GM21360 (cell line): Measurements from ENCODE around the gene ERI3.

Source experiments
- ATAC-seq: cut with Tn5 transposase; IDR thresholded peaks from one replicate; pipeline ENCODE4 v1.9.1; 2021; ENCODE audit warnings: mild to moderate bottlenecking, moderate library complexity; ENCODE audit not compliant: unreplicated experiment

ERI3 gene

DNA sequence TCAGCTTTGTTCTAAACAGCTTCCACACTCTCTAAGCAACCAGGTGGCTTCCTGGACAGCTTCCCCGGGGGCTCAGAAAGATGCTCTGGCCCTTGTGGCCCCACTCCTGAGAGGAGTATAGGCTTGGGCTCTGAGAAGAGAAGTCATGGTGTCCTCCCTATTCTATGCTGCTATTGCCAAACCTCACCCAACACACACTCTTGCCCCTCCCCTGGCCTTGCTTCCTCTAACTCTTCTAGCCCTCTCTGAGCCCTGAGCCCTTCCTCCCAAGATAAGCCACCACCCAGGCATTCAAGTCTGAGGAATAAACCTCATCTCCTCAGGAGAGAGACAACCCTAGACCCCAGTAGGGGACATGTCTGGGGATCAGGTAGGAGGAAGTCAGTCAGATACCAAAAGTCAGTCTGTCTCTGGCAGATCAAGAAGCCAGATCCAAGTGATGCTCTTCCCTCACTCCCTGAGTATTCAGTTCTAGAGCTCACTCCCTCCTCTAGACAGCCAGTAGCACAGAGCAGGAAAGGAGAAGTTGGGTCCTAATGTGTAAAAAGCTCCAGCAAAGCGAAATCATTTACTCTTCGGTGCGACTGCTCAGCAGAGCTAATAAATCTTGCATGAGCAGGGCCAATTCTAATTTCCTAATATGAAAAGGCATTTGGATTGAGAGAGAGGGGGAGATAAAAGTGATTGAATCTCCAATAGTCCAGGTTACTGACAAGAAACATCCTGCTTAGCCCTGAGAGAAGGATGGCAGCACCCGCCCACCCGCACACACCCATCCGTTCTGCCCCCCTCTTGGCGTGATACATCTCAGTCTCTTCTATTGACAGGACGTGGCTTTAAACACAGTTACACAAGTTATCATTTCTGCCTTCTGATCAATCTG is 91.2 kb downstream of the ERI3 start:
- no peak for ATAC-seq

GRCh38 chr1:44262816-44263567 is 92.1 kb downstream of the ERI3 start:
- ATAC-seq, result no peak

DNA sequence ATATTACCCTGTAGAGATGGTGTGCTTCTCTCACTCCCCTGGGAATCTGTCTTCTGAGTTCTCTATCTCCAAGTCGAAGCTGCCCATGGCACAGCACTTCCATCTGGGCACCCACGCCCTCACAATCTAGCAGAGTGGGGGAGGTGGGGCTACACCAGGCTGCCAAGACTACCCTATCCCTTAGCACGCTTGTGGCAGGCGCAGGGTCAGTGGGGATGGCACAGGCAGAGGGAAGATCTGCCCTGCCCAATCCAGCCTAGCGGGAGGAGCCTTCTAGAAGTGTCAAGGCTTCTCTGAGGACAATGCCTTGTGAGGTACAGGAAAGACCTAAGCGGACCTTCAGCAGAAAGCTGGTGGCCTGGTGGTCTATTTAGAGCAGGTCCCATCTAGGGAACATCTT is 92.6 kb downstream of the ERI3 start:
- no peak for ATAC-seq

DNA sequence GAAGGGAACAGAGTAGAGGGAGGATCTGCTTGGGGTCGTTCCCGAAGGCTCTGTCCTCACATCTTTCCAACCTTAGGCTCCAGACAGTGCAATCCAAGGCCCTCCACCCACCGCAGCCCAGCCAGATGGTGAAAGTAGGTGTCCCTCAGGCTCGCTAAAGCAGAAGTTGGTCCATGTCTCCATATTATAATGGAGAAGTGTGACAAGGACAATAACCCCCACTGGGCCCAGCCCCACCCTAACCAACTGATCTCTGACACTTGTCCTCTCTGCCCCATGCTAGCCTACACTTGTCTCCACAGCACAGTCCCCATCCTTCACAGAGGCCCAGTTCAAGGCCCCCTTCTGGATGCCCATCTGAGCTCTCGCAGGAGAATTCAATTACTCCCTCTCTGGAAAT is 93.1 kb downstream of the ERI3 start:
- no peak for ATAC-seq

- ATAC-seq, result no peak
Measured at GRCh38 chr1:44261171-44261817, 93.8 kb downstream of the ERI3 start.

GRCh38 chr1:44260792-44261170 is 94.3 kb downstream of the ERI3 start:
- ATAC-seq, result no peak

DNA sequence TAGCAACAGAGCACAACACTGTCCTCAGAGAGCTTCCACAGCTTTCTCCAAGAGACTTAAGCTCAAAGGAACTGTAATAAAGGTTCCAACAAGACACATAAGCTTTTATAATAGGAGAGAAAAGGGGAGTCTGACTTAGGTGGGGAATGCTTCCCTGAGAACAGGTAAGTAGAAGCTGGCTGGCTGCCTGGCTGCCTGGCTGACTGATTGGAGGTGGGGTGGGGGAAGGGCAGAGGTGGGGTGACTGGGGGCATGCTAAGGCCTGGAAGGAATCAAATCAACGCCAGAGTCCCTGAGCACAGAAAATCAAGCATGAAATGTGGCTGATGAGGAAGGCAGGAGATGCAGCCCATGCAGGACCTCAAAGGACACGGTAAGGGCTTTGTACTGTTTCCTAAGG is 96.0 kb downstream of the ERI3 start:
- no peak for ATAC-seq

DNA sequence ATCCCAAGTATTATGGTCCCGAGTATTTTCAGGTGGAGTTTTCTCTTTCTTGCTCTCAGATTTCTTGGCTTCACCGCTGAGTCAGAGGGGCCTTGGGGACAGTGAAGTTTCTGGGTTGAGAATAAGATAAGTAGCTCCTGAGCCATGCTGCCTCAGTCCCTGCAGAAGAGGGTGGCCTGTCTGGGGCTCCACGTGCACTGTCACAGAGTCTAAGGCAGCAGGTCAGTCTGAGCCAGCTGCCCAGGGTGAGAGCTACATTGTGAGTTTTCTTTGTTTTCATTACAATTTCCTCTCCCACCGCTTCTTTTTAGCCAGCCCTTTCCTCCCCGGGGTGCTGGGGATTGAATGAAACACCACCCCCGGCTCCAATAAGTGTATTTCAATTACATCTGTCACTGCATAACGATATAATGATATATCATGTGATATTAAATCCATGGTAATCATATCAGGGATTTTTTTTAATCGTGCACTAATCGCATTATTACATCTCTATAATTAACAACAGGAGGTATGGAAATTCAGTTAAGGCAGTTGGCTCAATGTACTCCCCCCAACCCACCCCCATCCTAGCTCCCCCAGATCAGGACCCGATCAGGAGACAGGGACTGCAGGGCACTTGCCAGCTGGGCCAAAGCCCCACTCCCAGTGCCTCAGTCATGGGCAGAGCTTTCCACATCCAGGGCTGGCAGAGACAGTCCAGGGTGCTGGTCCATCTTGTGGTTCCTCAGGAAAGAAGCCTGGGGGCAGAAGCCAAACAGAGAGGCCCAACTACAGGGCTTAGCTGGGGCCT is 98.1 kb downstream of the ERI3 start:
- no peak for ATAC-seq

DNA sequence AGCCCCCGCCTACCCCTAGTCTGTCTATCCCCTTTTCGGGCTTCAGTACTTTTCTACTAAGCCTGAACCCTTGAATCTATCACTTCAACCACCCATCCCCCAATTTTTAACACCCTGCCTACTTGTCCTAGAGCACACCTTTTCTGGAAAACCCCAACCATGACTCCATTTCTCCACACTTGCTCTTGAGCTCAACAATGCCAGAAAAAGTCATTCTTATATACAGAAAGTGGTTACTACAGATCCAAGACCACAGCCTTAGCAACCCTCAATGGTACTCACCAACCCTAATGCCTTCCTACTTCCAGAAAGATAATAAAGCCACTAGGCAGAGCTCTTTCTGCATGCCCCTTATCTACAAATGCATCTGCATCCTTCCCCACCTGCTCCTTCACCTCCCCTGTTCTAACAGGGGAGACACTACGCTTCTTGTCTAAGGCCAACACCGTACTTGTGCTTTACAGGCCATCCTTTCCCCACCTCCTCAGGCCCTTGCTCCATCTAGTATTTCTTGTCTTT is 100.6 kb downstream of the ERI3 start:
- no peak for ATAC-seq

- no peak for ATAC-seq
Measured at GRCh38 chr1:44251989-44252671, 102.9 kb downstream of the ERI3 start.

GRCh38 chr1:44251486-44251885 is 103.6 kb downstream of the ERI3 start:
- ATAC-seq, result no peak

- no peak for ATAC-seq
Measured at GRCh38 chr1:44250068-44250781, 104.8 kb downstream of the ERI3 start.

GRCh38 chr1:44249543-44249942 is 105.5 kb downstream of the ERI3 start:
- no peak for ATAC-seq

DNA sequence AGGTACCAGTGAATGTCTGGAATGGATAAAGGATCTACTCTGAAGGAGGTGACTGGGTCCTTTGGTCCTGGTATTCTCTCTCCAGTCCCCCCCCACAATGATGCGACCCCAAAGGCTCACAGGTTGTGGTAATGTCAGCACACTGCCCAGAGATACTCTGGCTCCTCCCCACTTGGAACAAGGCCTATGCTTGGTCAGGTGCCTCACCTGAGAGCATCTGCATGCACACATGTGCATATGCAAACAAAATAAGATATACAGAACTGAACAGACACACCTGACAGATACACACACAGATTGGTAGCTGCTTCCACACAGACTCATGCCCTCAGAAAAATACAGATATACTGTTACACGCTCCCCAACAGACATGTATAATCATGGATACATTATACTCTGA is 108.3 kb downstream of the ERI3 start:
- ATAC-seq, result no peak

GRCh38 chr1:44244986-44245385 is 110.1 kb downstream of the ERI3 start:
- ATAC-seq, result no peak

GRCh38 chr1:44243782-44244495 is 111.1 kb downstream of the ERI3 start:
- ATAC-seq, result no peak

DNA sequence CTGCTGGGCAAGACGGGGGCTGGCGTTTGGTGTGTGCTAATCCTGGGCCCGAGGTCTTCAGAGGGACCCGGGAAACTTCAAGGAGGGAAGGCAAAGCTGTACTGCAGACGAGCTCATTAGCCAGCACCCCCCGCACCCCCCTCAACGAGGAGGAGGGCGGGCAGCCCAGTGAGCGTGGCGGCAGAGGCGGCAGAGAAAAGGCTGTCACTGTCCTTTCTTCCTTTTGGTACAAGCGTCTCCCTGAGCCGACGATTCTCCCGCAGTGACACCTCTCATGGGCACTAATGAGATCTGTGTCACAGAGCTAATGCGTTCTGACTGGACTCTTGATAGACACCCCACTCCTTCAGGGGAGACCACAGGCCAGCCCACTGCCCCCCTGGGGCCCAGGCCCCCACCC is 112.3 kb downstream of the ERI3 start:
- no peak for ATAC-seq

- no peak for ATAC-seq
Measured at GRCh38 chr1:44240802-44241671, 114.0 kb downstream of the ERI3 start.
